Stimulated activated naive CD4-positive, alpha-beta T cell treated with Interleukin-2 at 50 U/mL for 16 hours (primary cell): ENCODE data around the gene SUMF2.
"Not testable (repeated sequence)": the region's sequence is repeated elsewhere in the genome, so short reads cannot be mapped to it uniquely, and the experiment has no call there.

ENCODE experiments used
- DNase-seq: peaks from one replicate; lab custom pipeline; 2025; lab: John Stamatoyannopoulos, UW

Gene SUMF2

DNA sequence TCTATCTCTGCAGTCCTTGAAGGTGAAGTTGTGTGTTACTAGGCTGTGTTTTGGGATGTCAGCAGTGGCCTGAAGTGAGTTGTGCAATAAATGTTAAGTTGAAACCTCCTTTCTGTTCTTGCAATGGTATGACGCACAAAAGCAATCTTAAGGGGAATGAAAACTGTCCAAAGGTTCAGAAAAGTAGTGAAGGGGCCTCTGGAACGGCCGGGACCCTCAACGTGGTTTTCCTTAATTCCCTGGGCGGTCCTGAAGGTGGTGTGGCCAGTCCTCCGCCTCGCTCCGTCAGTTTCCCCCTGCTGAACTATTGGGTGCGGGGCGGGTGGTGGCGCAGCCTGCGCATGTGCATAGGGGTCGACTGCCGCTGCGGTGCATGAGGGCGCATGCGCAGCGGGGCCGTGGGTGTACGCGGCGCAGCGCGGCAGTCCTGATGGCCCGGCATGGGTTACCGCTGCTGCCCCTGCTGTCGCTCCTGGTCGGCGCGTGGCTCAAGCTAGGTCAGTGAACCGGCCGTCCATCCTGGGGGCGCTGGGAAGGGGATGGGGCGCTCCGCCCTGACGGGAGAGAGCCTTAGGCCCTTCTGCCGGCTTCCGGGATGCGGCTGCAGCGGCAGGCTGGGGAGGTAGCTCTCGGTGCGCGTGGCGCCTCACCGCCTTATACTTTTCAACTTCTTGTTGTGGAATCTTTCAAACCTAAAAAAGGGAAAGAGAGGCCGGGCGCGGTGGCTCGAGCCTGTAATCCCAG is at the start of gene SUMF2:
Gene SUMF2 (plus strand): TSS at position 405 of the 744 bp plus-strand sequence. CDS start 26 bp downstream, at position 431.
- DNase-seq = peak; percentile 83

- DNase-seq = not testable (repeated sequence)
Observed at GRCh38 chr7:56017015-56017414, 47.1 kb upstream of the SUMF2 start.

- DNase-seq = no peak
Observed at GRCh38 chr7:56019501-56019900, 44.6 kb upstream of the SUMF2 start.

- DNase-seq = no peak
Observed at GRCh38 chr7:56023500-56023899, 40.6 kb upstream of the SUMF2 start.

GRCh38 chr7:56026538-56026937 is 37.5 kb upstream of the SUMF2 start:
- no peak for DNase-seq

- no peak for DNase-seq
Observed at GRCh38 chr7:56028942-56029630, 35.0 kb upstream of the SUMF2 start.

- no peak for DNase-seq
Observed at GRCh38 chr7:56030340-56030739, 33.7 kb upstream of the SUMF2 start.

DNA sequence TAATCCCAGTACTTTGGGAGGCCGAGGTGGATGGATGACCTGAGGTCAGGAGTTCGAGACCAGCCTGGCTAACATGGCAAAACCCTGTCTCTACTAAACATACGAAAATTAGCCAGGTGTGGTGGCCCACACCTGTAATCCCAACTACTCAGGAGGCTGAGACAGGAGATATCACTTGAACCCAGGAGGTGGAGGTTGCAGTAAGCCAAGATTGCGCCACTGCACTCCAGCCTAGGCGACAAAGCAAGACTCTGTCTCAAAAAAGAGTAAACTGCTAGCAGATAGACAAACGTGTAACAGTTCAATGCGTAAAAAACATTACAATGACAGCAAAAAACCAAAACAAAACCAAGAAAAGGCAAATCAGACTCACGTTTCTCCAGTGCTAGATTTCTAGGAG is 32.5 kb upstream of the SUMF2 start:
- DNase-seq = not testable (repeated sequence)

DNA sequence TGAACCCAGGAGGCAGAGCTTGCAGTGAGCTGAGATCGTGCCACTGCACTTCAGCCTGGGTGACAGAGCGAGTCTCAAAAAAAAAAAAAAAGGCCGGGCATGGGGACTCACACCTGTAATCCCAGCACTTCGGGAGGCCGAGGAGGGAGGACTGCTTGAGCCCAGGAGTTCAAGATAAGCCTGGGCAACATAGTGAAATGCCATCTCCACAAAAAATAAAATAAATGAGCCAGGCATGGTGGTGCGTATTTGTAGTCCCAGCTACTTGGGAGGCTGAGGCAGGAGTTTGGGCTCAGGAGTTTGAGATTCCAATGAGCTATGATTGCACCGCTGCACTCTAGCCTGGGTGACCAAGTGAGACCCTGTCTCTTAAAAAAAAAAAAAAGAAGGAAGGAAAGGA is 31.5 kb upstream of the SUMF2 start:
- not testable (repeated sequence) for DNase-seq

DNA sequence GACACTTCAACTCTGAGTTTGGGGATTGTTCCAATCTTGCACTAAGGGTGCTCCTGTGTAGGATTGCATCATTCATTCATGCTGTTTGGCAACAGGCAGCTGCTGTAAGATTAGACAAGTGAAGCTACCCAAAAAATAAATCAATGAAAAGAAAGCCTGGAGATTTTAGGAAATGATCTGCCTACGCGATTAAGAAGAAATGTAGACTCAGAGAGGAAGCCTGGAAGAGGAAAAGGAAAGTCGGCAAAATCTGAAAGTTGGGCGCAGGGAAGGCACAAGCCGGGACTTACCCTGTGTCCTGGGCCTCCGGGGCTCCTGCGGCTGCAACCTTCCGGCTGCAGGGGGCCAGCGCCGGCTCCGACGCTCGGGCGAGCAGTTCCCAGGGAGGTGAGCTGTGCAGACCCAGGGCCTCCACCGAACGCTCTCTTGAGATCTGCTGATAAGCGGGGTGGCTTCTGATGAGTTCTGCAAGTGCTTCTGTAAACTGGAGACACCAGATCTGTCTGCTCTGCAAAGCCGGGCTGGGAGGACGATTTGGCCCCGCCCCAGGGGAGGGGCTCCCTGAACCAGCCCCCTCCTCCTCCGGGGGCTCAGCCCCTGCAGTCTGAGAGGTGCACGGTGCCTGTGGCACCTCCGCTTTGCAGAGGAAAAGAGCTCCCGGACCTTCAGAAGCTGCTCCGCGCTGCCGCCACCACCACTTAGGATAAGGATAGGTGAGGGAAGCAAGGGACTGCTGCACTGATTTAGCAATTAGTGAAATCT is 30.2 kb upstream of the SUMF2 start:
- peak; percentile 56 for DNase-seq

DNA sequence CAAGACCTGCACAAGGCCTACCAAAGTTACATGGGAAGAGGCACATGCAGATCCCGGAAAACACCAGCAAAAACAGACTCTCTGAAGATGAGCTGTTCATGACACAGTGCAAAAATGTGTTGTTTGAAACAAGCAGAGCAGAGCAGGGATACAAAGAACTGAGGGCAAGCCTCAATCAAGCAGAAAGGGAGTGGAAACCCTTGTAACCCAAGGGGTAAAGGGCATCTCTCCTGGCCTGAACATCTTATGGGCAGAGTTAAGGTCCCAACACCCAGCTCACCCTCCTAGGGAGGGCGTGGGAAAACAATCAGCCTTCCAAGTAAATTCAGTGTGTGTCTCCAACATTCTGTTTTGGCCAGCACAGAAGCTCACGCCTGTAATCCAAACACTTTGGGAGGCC is 23.4 kb upstream of the SUMF2 start:
- no peak for DNase-seq

DNA sequence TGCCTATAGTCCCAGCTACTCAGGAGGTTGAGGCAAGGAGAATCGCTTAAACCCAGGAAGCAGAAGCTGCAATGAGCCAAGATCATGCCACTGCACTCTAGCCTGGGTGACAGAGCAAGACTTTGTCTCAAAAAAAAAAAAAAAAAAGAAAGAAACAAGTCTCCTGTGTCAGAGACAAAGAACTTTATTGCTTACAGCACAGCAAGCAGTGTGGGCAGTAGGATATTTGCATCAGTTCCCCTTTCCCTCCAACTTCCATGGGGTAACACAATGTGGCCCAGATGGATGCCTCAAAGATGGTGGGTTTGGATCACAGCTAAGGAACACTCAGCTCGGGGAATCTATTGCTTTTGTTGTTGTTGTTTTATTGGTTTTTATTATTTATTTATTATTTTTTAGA is 18.3 kb upstream of the SUMF2 start:
- not testable (repeated sequence) for DNase-seq

GRCh38 chr7:56046721-56047445 is 17.2 kb upstream of the SUMF2 start:
- DNase-seq = no peak

DNA sequence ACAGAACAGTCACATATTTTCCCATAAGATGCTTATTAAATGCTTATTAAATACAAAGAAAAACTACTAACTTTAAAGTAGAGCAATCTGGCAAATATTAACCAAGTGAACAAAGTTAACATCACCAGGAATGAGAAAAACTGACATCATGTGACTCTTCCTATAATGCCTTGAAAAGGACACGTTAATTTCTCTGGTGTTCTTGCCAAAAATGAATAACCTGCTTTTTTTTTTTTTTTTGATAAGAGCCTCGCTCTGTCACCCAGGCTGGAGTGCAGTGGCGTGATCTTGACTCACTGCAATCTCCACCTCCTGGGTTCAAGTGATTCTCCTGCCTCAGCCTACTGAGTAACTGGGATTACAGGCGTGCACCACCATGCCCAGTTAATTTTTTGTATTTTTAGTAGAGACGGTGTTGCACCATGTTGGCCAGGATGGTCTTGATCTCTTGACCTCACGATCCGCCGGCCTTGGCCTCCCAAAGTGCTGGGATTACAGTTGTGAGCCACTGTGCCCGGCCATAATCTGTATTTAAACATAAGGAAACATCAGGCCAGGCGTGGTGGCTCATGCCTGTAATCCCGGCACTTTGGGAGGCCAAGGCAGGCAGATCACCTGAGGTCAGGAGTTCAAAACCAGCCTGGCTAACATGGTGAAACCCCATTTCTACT is 16.5 kb upstream of the SUMF2 start:
- DNase-seq = not testable (repeated sequence)

DNA sequence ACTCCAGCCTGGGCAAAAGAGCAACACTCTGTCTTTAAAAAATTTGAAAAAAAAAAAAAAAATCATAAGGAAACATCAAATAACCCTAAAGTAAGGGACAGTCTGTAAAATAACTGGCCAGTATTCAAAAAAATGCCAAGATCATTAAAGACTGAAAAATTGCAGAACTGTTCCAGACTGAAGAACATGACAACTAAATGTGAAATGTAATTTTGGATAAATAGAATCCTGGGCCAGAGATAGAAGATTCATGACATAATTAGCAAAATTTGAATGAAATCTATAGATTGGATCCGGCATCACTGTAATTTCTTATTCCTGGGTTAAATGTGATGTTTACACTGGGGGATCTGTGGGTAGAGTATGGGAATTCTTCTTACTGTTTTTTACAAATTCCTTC is 15.8 kb upstream of the SUMF2 start:
- no peak for DNase-seq

- not testable (repeated sequence) for DNase-seq
Observed at GRCh38 chr7:56048763-56049162, 15.3 kb upstream of the SUMF2 start.

DNA sequence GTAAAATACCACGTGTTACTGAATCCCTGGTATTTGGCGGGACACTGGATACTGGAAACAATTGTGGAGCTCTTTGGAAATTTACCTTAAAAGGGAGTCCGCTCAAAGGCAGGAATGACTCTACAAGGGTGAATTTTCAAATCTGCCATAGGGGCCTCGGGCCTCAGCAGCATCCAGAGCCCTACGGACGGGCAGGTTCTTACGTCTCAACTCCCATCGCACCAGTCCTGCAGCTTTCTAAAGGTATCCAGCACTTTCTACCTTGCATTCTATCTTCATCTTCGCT is 13.1 kb upstream of the SUMF2 start:
- DNase-seq = no peak

DNA sequence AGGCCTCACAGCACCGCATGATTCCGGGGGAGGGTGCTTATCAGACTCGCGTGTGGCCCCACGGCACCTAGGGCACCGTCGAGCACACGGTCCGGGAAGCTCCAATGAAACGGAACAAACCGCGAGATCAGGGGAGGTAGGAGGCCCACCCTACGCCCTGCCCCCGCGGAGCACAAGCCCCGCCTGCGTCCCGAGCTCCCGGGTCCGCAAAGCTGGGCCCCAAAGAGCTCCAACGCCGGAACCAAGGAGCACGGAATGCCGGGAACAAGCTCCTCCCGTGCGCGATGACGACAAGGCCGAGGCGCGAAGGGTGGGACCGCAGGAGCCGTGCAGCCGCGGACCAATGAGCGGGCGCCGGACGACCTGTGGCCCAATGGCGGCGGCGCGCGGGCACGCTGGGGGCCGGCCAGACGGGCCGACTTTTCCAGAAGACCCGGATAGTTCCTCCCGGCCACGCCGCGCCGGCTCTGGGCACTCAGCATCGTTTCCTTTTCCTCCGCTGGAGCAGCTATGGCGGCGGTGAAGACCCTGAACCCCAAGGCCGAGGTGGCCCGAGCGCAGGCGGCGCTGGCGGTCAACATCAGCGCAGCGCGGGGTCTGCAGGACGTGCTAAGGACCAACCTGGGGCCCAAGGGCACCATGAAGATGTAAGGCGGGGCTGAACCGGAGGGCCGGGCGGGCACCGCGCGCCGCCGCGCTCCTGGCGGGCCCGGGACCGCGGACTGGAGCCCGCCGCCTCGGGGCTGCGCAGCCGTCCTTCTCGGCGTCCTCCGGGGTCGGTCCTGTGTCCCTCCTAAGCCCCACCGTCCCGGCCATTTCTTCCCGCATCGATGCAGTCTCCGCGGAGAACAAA is 12.5 kb upstream of the SUMF2 start, which contains the start of the genes CCT6A and PSPH:
Gene CCT6A (plus strand): TSS at position 427 of the 853 bp plus-strand sequence. CDS start 84 bp downstream, at position 511.
Gene PSPH (minus strand): TSS at position 106 of the 853 bp plus-strand sequence. CDS start 30,232 bp downstream, outside the sequence.
- peak; percentile 92 for DNase-seq

- DNase-seq = no peak
Observed at GRCh38 chr7:56053379-56053778, 10.7 kb upstream of the SUMF2 start.

- DNase-seq = no peak
Observed at GRCh38 chr7:56053993-56054392, 10.1 kb upstream of the SUMF2 start.
